ENCODE results near the gene RFX4. TPM values are rescaled to one million over a fixed set of nuclear protein-coding genes. Genes with fewer than 3 reads are reported as not detected.

Gene RFX4
- total RNA-seq, 4 donors from 2014 or later = not detected

DNA sequence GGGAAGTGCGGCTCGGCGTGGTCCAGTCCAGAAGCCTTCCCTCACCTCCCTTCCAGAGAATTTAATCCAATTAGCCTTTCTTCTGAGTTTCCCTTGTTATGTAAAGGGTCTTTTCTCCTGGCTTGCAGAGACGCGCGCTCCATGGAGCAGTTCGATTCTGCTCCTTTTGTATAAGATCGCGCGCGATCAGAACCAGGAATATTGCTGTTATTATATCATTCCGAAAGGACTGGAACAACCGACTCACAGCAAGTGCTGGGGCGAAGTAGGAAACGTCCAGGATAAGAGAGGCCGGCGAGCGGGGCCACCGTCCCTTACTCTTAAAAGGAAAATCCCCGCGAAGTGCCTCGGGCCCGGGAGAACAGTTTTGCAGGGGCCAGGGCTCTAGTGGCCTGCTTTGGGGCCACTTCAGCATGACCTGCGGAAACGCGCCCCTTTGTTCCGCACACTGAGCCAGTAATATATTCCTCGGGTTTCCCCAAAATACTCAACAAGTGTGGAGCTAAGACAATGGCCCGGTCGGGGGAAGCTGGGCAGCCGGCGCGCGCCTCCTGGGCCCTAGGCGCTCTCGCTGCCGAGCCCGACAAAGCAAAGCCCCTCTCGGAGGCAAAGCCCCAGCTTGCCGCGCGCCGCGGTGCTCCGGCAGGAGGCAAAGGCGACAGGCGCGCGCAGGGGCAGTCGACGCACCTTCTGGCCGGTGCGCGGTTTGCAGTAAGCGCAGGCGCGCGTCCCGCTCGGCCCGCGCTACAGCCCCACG is 2.9 kb downstream of the RFX4 start:
- no peak for DNase-seq
- peaks cover 30 to 100% (median 44%) of the 10 kb centered on the region in 4 donors for H3K27me3 ChIP-seq
- peaks cover 34 to 68% (median 45%) of the 10 kb centered on the region in 3 donors for H3K4me1 ChIP-seq
- WGBS, 2 donors = 1 to 23% methylated on average over 7 to 21 of the region's 63 CpGs
- H3K9me3 ChIP-seq = no peaks in the 10 kb centered on the region
- H3K4me3 ChIP-seq = peak overlapping the region in 2 of 4 donors; percentile 2 to 37
- H3K36me3 ChIP-seq = no peaks in the 10 kb centered on the region
- H3K27ac ChIP-seq = no peak overlapping the region
- TF ChIP-seq, protein P1, sequence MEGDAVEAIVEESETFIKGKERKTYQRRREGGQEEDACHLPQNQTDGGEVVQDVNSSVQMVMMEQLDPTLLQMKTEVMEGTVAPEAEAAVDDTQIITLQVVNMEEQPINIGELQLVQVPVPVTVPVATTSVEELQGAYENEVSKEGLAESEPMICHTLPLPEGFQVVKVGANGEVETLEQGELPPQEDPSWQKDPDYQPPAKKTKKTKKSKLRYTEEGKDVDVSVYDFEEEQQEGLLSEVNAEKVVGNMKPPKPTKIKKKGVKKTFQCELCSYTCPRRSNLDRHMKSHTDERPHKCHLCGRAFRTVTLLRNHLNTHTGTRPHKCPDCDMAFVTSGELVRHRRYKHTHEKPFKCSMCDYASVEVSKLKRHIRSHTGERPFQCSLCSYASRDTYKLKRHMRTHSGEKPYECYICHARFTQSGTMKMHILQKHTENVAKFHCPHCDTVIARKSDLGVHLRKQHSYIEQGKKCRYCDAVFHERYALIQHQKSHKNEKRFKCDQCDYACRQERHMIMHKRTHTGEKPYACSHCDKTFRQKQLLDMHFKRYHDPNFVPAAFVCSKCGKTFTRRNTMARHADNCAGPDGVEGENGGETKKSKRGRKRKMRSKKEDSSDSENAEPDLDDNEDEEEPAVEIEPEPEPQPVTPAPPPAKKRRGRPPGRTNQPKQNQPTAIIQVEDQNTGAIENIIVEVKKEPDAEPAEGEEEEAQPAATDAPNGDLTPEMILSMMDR (IDR thresholded peaks at IDR 0.05) = no peak
- TF ChIP-seq POLR2A (IDR thresholded peaks at IDR 0.05) = no peak
- intact Hi-C loops (cut with DNase I) = no loop called here

DNA sequence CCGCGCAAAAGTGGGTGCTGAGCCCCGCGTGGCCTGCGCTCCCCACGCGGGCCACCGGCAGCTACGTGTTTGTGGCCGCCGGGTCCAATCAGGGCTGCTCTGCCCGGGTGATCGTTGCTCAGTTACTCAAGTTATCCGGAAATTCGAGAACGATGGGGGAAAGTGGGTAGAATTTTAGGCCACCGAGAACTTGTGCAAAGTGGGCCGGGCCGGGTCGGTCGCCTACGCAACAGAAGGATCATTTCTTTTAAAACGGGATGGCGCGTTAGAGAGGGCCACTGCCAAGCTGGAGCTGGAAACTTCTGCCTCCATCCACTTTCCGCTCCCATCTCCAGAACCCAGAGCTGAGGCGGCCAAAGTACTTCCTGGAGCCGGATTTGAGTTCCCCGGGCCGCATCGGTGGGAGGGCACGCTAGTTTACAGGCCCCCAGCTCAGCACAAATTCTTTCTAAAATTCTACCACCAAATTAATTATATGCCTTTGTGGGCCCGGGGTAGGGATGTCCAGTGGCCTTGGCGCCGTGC is 3.5 kb downstream of the RFX4 start:
- TF ChIP-seq POLR2A (IDR thresholded peaks at IDR 0.05) = no peak
- TF ChIP-seq, protein P1 (IDR thresholded peaks at IDR 0.05) = no peak
- intact Hi-C loops (cut with DNase I) = no loop called here
- DNase-seq = no peak
- no peak overlapping the region for H3K27ac ChIP-seq
- H3K4me3 ChIP-seq = peak overlapping the region in 2 of 4 donors; percentile 2 to 37
- no peaks in the 10 kb centered on the region for H3K36me3 ChIP-seq
- no peaks in the 10 kb centered on the region for H3K9me3 ChIP-seq
- peaks cover 30 to 62% (median 41%) of the 10 kb centered on the region in 3 donors for H3K4me1 ChIP-seq
- WGBS, 2 donors = 4 to 13% methylated on average over 19 to 24 of the region's 35 CpGs
- peaks cover 24 to 100% (median 38%) of the 10 kb centered on the region in 4 donors for H3K27me3 ChIP-seq

- Histone ChIP-seq H3K27ac (no peak overlapping the region), H3K4me3 (peak overlapping the region in 1 of 4 donors; percentile 16), H3K9me3 (no peaks in the 10 kb centered on the region), H3K27me3 (peaks cover 17 to 100% (median 34%) of the 10 kb centered on the region in 4 donors), H3K4me1 (peaks cover 24 to 55% (median 35%) of the 10 kb centered on the region in 3 donors), H3K36me3 (no peaks in the 10 kb centered on the region)
- 0 to 3% methylated on average over 10 to 15 of the region's 62 CpGs for WGBS, 2 donors
- intact Hi-C loops (cut with DNase I) = no loop called here
- TF ChIP-seq, protein P1 (IDR thresholded peaks at IDR 0.05) = no peak
- no peak for TF ChIP-seq POLR2A (IDR thresholded peaks at IDR 0.05)
- DNase-seq = no peak
These were observed 4.2 kb downstream of the RFX4 start for GRCh38 chr12:106586803-106587684.

GRCh38 chr12:106588771-106589170 is 6.0 kb downstream of the RFX4 start:
- Histone ChIP-seq H3K27me3 (peaks cover 14 to 100% (median 22%) of the 10 kb centered on the region in 4 donors), H3K4me1 (peaks cover 20 to 37% (median 20%) of the 10 kb centered on the region in 3 donors), H3K36me3 (no peaks in the 10 kb centered on the region), H3K27ac (no peak overlapping the region), H3K4me3 (no peak overlapping the region), H3K9me3 (no peaks in the 10 kb centered on the region)
- TF ChIP-seq, protein P1 (IDR thresholded peaks at IDR 0.05) = no peak
- no peak for TF ChIP-seq POLR2A (IDR thresholded peaks at IDR 0.05)
- intact Hi-C loops (cut with DNase I) = no loop called here
- no peak for DNase-seq
- 39 to 56% methylated on average over 4 of the region's 4 CpGs for WGBS, 2 donors

Data from esophagus squamous epithelium (tissue), 5 donors.